A549 treated with CpdA at 1 μM for 4 hours (cell line): ENCODE measurements around the gene CAMK2G. TPM values are rescaled to one million over a fixed set of nuclear protein-coding genes. Genes with fewer than 3 reads are reported as not detected.

Source experiments
- total RNA-seq: library from RNA; stranded (reverse); fragments of 200-300 nt; extraction: Qiagen RNA extraction; gene quantifications from 5 replicates; pipeline ENCODE4 v1.2.3, GENCODE V29; 2022; ENCODE audit warnings: low read depth

CAMK2G gene
- total RNA-seq: 16.9 to 19.9 TPM (median 19.5 TPM) in 5 replicates

GRCh38 chr10:73874267-73875138 is at the start of gene CAMK2G:
TSS of gene CAMK2G (minus strand) at chr10:73874555. CDS start at chr10:73874461, 94 bp downstream.

GRCh38 chr10:73910764-73911552 is 36.6 kb upstream of the CAMK2G start, which contains the start of gene PLAU:
TSS of gene PLAU (plus strand) at chr10:73911132. CDS start at chr10:73911556, 424 bp downstream.

GRCh38 chr10:73785211-73785720 is 89.1 kb downstream of the CAMK2G start, which contains the start of gene ZSWIM8:
TSS of gene ZSWIM8 (plus strand) at chr10:73785606. CDS start at chr10:73785879, 273 bp downstream.

GRCh38 chr10:73781879-73782748 is 92.2 kb downstream of the CAMK2G start, which contains the start of gene CHCHD1:
TSS of gene CHCHD1 (plus strand) at chr10:73782048. CDS start at chr10:73782076, 28 bp downstream.

Other genes with a start within 250 kb of the CAMK2G start
- 0.08 TPM in 1 of 5 replicates, not detected in the others for gene MYOZ1, start 233.1 kb downstream of the CAMK2G start, total RNA-seq
- 0.03 TPM in 1 of 5 replicates, not detected in the others for gene SYNPO2L, start 218.5 kb downstream of the CAMK2G start, total RNA-seq
- 2.3 to 3.5 TPM (median 2.5 TPM) in 5 replicates for gene AGAP5, start 176.4 kb downstream of the CAMK2G start, total RNA-seq
- gene SEC24C, start 130.2 kb downstream of the CAMK2G start, total RNA-seq: 54.4 to 65.8 TPM (median 63.6 TPM) in 5 replicates
- 54.1 to 75.5 TPM (median 70.1 TPM) in 5 replicates for gene CHCHD1, start 92.5 kb downstream of the CAMK2G start, total RNA-seq
- 30.2 to 48.2 TPM (median 46.1 TPM) in 5 replicates for gene ZSWIM8, start 88.9 kb downstream of the CAMK2G start, total RNA-seq
- 12.0 to 17.7 TPM (median 16.8 TPM) in 5 replicates for gene NDST2, start 63.0 kb downstream of the CAMK2G start, total RNA-seq
- gene PLAU, start 36.6 kb upstream of the CAMK2G start, total RNA-seq: 155 to 168 TPM (median 161 TPM) in 5 replicates
- 92.2 to 132 TPM (median 119 TPM) in 5 replicates for gene VCL, start 123.6 kb upstream of the CAMK2G start, total RNA-seq